Daoy (cell line): Measurements from ENCODE around the gene KCNH1. TPM values are rescaled to one million over a fixed set of nuclear protein-coding genes. Genes with fewer than 3 reads are reported as not detected.
A peak's percentile ranks its signal among the peaks of the same experiment; 100 is the strongest.

Experiments used
- DNase-seq: peaks from one replicate; pipeline ENCODE4 v3.0.0-alpha.2; 2015; ENCODE audit warnings: low read depth
- total RNA-seq: library from RNA; depleted of rRNA; stranded (reverse); fragments of >200 nt; shearing (Covaris generic); gene quantifications from 2 replicates; pipeline ENCODE4 v1.2.3, GENCODE V29; 2014; rRNA removed

Gene KCNH1
- 2.9 and 3.0 TPM in 2 replicates for total RNA-seq

DNA sequence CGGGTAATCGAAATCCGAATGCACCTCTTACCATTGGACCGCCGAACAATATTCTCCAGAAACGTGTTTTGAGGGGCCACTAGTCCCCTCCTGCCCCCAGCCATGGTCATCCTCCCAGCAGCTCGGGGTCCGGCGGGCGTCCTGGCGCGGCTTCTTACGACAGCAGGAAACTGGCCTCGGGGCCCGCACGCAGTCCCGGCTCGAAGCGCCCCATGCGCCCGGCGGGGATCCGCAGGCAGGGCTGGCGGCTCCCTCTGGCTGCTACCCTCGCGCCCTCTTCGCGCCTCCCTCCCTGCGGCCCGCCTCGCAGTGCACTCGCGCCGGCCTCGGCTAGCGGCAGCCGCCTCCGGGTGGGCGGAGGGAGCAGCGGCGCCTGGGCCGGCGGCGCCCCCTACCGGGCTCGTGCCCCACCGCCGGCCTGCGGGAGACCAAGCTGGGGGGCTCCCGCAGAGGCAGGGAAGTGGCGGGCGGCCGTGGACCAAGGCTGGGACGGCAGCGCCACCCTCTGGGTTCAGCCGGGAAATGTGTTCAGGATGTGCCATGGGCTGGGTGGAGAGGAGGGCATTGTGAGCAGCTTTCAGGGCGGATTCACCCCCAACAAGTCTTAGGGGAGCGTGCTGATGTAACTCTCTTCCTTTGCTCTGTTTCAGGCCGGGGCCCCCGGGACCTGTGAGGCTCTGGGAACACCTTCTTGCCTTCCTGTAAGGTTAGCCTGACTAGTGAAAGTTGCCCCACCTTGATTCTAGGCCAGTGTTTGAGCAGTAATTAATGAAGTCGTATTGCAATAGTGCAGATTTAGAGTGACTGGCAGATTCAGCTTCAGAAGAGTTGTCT lies at the start of gene KCNH1:
TSS of gene KCNH1 (minus strand) at position 313 of the 834 bp plus-strand sequence. CDS start at position 110, 203 bp downstream.
- DNase-seq: peak; percentile 95

DNA sequence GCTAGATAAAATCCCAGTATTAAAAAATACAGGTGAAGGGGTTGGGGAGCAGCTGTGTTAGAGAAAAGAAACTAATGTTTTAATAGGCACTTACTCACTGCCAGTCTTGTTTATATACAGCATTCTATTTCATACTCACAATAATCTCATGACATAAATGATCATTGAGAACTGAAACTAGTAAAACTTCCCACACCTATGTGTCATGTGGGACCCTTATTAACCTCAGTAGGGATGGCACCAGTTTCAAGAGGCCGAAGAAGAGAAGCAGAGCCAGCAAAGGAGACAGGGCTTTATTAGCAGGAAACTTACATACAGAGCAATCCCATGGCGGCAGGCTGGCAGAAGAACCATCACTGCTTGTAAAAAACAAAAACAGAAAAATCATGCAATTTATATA lies 48.8 kb upstream of the KCNH1 start:
- no peak for DNase-seq

- no peak for DNase-seq
Observed at GRCh38 chr1:211174375-211174774, 40.4 kb upstream of the KCNH1 start.

- no peak for DNase-seq
Observed at GRCh38 chr1:211172657-211173056, 38.7 kb upstream of the KCNH1 start.

DNA sequence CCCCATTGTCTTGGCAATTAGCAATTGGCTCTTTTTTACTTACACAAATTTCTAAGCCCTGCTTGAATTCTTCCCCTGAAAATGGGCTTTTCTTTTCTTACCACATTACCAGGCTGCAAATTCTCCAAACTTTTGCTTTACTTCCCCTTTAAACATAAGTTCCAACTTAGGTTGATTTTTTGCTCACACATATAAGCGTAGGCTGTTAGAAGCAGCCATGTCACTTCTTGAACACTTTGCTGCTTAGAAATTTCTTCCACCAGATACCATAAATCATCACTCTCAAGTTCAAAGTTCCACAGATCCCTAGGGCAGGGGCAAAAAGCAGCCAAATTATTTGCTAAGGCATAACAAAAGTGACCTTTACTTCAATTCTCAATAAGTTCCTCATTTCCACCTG lies 35.4 kb upstream of the KCNH1 start:
- DNase-seq: no peak

GRCh38 chr1:211158866-211159265 lies 24.9 kb upstream of the KCNH1 start:
- no peak for DNase-seq

- peak; percentile 7 for DNase-seq
Observed at GRCh38 chr1:211155040-211155439, 21.1 kb upstream of the KCNH1 start.

DNA sequence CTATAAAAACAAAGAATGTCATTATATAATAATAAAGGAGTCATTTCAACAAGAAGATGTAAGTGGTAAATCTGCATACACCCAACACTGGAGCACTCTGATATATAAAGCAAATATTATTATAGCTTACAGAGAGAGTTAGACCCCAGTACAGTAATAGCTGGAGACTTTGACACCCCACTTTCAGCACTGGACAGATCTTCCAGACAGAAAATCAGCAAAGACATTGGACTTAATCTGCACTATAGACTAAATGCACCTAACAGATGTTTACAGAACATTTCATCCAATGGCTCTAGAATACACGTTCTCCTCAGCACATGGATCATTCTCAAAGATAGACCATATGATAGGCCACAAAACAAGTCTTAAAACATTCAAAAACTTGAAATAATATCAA lies 20.0 kb upstream of the KCNH1 start:
- DNase-seq: no peak

GRCh38 chr1:211148366-211148765 lies 14.4 kb upstream of the KCNH1 start:
- DNase-seq: no peak

GRCh38 chr1:211145944-211146343 lies 12.0 kb upstream of the KCNH1 start:
- no peak for DNase-seq

- DNase-seq: peak; percentile 34
Observed at GRCh38 chr1:211135342-211135950, 1.5 kb upstream of the KCNH1 start.

GRCh38 chr1:211133393-211133835 lies 534 bp downstream of the KCNH1 start:
- peak; percentile 41 for DNase-seq

DNA sequence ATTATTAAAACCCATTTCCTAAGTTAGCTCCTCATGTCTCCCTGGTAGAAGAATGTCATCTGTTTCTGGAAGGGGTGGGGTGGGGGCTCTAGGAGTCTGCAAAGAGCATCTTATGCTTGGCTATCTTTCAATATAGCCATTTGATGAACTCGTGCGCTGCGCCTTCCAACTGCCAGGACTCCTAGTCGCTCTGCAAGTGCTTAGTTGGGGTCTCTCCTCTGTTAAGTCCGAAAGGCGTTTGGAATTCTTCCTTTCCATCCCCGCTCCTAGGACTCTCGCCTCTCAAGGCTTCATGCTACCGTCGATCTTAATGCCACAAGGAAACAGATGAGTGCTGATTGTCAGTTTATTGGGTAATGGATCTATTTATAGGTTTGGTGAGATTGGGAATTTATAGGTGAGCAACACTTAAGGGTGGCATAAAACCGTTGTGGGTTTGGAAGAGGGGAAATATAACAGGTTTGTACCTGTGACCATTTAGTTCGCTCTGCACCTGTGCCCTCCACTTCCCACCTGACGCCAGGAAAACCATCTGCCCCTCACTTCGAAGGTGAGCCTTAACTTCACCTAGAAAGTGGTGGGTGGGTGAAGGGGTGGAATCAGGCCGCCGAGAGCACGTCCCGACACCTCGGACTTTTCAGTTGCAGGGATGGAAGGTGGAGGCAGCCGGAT lies 1.1 kb downstream of the KCNH1 start:
- DNase-seq: no peak

DNA sequence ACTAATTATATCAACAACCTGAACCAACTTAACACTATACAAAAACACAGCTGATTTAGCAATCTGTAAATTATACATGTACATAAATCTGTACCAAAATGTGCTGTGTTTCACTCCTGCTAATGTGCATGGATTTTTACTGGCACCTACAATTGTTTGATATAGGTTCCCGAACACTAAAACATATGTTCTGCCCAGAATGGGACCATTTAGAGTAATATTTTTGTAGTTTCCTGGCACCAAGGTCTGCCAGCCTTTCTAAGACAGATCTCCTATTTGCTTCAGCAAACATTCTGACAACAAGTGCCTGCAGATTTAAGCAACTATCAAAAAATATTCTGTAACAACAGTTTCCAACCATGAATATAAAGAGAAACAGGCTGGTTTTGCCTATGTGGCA lies 4.2 kb downstream of the KCNH1 start:
- no peak for DNase-seq

- DNase-seq: no peak
Observed at GRCh38 chr1:211127166-211127565, 6.8 kb downstream of the KCNH1 start.

- no peak for DNase-seq
Observed at GRCh38 chr1:211126622-211127021, 7.3 kb downstream of the KCNH1 start.

DNA sequence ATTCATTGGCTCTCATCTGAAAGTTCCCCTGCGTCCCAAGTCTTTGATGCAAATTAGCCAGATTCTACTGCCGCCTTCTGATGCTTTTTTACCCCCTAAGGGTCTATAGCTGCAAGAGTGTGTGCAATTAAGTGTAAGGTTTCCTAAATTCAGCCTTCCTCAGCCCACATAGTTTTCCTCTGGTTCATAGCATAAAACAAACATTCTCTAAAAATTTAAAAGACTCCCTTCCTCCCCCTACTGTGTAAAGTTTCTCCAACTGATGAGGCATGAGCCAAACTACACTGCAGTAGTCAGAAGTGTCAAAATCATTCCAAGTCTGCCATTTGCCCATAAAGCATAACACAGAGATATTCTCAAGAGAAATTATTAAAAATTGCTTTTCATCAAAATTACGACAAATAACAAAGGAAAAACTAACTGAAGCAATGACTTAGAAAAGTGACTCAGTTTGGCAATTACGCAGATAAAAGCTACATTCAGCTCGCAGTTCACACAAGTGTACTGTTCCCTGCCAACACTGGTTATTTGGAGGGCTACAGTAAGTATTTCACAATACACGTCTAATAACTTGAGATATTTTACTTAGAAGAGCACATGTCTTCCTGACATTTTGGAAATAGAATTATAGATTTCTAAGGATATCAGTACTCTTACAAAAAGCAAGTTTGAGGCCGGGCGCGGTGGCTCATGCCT lies 15.4 kb downstream of the KCNH1 start:
- DNase-seq: peak; percentile 57

- DNase-seq: no peak
Observed at GRCh38 chr1:211114446-211114845, 19.5 kb downstream of the KCNH1 start.

DNA sequence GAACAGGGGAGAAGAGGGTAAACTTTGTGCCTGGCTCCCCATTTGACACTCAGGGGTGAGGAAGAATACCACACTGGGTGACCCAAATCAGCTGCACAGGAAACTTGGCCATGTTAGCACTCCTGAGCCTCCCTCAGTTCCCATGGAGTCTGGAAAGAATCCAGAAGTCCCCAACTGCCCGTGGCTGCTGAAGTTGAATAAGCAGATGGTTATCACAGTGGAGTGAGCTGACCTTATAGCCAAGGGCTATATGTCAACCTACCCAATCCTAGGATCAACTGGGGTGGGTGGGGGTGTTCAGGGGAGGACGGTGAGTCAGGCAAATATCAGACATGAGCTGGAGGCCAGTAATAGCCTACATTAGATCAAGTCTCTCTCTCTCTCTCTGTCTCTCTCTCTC lies 20.4 kb downstream of the KCNH1 start:
- DNase-seq: no peak

DNA sequence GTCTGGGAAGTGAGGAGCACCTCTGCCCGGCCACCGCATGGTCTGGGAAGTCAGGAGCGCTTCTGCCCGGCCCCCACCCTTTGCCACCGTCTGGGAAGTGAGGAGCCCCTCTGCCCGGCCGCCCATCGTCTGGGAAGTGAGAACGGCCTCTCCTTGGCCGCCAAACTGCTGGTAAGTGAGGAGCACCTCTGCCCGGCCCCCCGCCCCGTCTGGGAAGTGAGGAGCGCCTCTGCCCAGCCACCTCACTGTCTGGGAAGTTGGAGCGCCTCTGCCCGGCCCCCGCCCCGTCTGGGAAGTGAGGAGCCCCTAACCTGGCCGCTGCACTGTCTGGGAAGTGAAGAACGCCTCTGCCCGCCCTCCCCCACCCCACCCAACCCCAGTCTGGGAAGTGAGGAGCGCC lies 22.6 kb downstream of the KCNH1 start:
- no peak for DNase-seq

DNA sequence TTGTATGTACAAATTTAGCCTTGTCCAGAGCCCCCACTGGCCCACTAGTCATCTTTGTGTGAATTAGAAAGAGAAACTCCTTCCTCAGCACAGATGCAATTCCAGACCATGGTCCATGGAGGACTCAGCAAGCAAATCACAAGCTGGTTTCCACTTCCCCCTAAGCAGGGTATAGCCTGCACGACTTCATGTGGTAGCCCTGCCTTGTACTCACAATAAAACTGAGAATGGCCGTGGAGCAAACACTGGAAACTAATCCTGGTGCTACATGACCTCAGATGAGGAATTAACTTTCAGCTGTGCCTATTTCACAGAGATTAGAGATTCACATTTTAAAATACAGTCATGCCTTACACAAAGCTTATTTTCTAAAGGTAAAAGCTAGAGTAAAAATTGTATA lies 32.5 kb downstream of the KCNH1 start:
- DNase-seq: no peak

DNA sequence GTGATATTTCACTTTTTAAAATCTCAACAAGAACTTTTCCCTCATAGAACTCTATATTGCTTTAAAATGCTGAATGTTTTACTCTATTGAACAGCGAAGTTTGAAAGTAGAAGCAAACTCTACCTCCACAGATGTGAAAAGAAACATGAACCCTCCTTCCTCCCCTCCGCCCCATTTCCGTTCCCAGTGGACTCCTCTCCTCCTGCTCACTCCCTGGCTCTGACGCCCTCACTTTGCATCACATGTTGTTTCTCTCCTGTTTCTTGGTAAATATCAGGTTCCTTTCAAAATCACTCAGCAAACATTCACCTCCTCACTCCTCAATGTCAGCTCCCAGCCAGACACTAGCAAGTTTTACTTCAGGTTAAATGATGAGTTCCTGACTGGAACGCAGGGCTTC lies 34.6 kb downstream of the KCNH1 start:
- DNase-seq: no peak
